Suppressor macrophage treated with lipopolysaccharide for 4 hours (primary cell): Measurements from ENCODE around the gene TRAPPC14.

ENCODE experiments used
- DNase-seq: peaks from one replicate; pipeline ENCODE4 v3.0.0-alpha.2; 2020

TRAPPC14 gene

DNA sequence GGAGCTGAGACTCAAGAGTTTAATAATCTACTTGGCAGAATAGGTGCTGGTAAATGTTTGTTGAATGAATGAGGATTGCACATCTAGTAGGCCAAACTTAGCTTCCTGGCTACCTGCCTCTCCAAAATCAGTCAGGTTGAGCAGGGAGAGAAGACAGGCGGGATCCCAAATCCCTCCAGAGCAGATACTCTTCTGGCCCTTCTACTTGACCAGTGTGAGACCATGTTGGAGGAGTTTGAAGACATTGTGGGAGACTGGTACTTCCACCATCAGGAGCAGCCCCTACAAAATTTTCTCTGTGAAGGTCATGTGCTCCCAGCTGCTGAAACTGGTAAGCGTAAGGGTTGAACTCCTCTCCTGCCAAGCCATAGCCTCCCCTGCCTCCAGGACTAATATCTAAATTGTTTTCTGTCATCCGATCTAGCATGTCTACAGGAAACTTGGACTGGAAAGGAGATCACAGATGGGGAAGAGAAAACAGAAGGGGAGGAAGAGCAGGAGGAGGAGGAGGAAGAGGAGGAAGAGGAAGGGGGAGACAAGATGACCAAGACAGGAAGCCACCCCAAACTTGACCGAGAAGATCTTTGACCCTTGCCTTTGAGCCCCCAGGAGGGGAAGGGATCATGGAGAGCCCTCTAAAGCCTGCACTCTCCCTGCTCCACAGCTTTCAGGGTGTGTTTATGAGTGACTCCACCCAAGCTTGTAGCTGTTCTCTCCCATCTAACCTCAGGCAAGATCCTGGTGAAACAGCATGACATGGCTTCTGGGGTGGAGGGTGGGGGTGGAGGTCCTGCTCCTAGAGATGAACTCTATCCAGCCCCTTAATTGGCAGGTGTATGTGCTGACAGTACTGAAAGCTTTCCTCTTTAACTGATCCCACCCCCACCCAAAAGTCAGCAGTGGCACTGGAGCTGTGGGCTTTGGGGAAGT, 34.0 kb downstream of the TRAPPC14 start:
- no peak for DNase-seq

DNA sequence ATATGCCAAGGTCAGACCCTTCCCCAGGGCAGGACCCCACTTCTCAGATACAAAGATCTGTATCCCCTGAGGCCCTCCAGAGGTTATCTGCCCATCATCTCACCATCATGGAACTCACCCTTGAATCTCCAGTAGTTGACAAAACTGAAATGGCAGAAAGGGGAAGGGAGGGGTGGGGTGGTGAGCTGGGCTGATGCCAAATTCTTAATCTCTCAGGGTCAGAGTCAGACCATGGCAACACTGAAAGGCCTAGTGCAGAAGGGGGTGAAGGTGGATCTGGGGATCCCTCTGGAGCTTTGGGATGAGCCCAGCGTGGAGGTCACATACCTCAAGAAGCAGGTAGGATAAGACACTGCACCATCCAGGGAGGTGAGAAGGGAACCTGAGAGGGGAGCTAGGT, 36.0 kb downstream of the TRAPPC14 start:
- DNase-seq, result no peak

DNA sequence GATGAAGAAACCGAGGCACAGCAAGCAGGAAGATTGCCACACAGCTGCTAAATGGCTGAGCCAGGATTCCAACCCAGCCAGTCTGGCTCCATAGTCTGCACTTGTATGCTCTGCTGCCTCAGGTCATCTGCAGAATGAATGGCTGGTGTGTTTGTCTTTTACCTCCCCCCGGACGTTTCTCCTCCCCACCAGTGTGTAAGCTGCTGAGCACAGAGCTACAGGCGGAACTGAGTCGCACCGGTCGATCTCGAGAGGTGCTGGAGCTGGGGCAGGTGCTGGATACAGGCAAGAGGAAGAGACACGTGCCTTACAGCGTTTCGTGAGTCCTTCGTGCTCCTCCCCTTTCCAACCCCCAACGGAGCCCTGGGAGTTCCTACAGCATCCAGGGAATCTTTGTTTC, 36.5 kb downstream of the TRAPPC14 start:
- no peak for DNase-seq

DNA sequence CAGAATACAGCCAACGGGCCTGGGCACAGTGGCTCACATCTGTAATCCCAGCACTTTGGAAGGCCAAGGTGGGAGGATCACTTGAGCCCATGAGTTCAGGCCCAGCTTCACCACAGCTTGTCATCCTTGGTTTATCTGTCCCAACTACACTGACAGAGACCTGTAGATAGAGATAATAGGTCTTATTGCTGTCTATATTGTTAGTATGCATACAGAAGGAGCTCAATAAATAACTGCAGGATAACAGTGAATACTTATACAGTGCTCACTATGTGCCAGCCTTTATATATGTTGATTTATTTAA, 37.8 kb downstream of the TRAPPC14 start:
- no peak for DNase-seq

DNA sequence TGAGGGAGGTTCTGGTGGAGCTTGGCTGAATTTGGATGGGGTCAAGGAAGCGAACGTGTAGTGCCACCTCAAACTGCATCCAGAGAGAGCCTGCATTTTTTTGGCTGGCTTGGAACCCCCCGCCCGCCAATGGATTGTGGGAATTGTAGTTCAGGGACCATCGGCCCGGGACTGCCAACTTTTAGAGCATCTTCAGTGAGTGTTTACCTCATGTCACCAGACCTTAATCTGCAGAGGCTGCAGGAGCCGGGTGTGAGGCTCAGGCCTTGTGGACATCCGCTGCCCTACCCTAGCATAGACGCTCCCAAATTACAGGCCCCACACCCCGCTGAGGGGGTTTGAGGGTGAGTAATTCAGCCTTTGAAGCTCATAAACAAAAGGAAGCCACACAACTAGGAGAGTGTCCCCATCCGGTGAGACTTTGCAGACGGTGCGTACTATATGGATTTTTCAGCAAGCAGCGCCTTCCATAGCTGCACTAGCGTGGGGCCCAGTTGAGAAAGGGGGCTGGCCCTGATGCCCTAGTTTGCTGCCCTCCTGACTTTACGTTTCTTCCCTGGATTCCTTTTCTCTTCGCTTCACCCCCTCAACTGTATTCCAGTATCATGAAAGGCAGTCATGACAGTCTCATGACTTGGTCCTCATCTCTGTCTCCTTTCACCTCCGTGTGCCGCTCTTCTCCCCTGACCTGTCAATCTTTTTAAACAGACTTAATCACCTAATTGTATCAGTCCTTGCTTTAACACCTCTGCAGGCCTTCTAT, 38.4 kb downstream of the TRAPPC14 start:
- DNase-seq, result peak; percentile 40

DNA sequence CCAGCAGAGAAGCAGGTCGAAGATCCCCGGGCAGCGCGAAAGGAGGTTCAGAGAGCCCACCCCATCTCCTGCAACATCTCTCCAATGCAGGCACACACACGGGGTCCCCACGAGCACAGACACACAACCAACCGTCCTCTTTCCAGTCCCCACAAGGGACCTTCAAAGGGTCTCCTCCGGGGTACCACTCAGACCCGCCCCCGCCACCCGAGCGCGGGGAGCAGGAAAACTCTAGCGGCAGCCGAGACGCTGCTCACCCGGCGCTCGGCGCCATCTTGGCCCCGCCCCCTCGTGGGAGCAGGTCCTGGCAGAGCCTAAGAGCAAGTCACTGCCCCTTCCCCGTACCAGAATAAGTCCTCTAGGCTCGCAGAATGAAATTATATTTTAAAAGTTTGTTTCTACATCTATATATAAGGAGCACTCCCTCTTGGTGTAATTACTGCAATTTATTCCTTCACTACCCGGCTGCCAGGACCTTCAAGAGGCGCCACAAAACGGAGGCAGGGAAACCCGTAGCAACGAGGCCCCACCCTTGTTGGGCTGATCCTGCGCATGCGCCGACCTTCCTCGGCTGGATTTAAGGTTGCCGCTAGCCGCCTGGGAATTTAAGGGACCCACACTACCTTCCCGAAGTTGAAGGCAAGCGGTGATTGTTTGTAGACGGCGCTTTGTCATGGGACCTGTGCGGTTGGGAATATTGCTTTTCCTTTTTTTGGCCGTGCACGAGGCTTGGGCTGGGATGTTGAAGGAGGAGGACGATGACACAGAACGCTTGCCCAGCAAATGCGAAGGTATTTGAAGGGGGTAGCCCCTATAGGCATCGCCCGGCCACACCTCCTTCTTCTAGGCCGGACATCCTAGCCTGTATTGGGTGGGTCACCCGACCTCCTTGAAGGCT, 39.2 kb downstream of the TRAPPC14 start, which contains the start of the genes CNPY4 and TAF6:
TSS of gene CNPY4 (plus strand) at position 563 of the 898 bp plus-strand sequence. CDS start at position 674, 111 bp downstream.
TSS of gene TAF6 (minus strand) at position 287 of the 898 bp plus-strand sequence. CDS start 5,149 bp downstream, outside the sequence.
- DNase-seq, result peak; percentile 97

DNA sequence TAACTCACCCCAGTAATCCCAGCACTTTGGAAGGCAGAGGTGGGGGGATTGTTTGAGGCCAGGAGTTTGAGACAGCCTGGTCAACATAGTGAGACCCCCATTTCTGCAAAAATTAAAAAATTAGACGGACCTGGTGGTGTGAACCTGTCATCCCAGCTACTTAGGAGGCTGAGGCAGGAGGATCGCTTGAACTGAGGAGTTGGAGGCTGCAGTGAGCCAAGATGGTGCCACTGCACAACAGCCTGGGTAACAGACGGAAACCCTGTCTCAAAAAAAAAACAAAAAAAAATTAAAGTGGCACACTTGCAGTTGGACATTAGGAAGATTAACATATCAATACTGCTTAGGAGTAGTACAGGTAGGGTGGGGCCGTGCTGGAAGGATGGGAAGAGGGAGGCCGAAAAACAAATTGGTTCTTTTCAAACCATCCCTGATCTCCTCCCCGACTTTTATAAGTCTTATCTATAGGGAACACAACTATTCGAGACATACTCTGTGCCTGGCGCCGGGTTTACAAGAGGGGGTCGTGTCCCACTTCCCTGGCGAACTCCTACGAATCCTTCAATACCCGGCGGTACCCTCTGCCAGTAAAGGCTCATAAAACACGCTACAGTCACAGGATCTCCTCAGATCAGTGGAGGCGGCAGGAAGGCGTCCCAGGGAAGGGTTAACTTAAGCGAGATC, 40.0 kb downstream of the TRAPPC14 start:
- no peak for DNase-seq

DNA sequence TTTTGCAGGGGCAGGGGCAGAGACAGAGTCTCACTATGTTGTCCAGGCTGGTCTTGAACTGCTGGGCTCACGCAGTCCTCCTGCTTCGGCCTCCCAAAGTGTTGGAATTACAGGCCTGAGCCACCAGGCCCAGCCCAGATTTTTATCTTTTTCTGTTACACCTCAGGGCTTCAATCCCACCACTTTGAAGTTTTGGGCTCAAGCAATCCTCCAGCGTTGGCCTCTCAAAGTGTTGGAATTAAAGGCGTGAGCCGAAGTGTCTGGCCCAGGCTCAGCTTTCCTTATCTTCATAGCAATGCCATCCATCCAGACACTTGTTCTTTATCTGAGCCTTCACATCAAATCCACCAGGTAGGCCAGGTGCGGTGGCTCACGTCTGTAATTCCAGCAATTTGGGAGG, 43.5 kb downstream of the TRAPPC14 start:
- DNase-seq, result no peak

DNA sequence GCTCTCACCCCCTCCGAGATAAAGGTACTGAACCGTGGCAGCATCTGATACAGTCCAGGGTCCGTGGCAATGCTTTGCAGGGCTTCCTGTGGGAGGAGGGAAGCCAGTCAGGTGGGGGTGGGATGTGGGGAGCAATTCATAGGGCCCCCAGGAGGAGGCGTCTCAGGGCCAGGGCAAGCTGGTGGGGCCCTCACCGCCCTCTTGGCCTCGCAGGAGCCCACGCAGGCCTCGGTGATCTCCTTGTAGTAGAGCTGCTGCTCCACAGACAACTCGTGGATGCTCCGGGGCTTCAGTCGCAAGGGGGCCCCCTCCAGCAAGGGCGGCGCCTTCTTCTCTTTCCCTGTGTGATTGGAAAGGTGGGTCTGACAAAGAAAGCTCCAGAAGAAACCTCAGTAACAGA, 46.6 kb downstream of the TRAPPC14 start:
- no peak for DNase-seq

DNA sequence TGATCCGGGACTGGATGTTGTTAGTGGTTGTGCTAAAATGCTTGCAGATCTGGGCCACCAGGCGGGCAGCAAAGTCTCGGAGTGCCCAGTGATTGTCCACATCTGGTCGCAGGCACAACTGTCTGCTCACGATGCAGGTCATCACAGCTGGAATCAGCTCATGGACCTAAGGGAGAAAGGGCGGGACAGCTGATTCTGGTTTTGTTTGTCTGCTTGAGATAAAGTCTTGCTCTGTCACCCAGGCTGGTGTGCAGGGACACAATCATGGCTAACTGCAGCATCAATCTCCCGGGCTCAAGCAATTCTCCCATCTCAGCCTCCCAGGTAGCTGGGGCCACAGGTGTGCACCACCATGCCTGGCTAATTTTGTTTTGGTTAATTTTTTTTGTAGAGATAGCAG, 47.4 kb downstream of the TRAPPC14 start:
- no peak for DNase-seq

DNA sequence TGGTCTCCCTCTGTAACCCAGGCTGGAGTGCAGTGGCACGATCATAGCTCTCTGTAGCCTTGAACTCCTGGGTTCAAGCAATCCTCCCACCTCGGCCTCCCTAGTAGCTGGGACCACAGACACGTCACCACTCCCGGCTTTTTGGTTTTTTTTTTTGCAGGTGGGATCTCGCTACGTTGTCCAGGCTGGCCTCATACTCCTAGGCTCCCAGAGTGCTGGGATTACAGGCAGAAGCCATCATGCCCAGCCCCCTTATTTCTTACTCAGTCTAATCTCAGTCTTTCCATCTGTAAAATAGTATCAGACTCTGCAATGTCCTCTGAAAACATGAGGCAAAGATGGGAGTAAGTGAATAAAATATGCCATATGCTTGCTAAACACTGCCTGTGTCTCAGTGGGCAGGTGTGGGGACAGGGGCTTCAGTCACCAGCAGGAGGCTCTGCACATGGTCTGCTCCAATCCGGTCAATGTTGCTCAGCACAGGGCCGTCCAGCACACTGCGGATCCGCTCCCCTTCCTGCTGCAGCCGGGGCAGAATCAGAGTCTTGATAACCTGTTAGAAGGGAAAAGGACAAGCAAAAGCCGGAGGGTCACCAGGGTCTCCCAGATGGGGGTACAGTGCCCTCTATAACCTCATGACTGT, 48.9 kb downstream of the TRAPPC14 start:
- no peak for DNase-seq

DNA sequence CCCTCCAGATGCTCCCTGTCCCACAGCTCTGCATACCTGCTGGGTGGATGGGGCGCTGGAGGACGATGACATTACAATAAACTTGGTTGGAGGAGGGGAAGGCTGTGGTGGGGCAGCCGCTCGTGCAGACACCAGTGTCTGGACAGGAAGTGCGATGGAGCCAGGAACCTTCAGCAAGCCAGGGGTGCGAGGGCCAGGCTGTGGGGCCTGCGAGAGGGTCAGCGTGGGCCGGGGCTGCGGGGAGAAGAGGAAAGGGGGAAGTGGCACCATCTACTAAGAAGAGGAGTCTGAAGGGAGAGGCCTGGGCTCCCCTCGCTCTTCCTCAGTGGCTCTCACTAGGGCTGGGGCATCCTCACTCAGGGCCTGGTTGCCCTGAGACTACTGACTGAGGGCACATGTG, 50.6 kb downstream of the TRAPPC14 start:
- DNase-seq, result no peak

DNA sequence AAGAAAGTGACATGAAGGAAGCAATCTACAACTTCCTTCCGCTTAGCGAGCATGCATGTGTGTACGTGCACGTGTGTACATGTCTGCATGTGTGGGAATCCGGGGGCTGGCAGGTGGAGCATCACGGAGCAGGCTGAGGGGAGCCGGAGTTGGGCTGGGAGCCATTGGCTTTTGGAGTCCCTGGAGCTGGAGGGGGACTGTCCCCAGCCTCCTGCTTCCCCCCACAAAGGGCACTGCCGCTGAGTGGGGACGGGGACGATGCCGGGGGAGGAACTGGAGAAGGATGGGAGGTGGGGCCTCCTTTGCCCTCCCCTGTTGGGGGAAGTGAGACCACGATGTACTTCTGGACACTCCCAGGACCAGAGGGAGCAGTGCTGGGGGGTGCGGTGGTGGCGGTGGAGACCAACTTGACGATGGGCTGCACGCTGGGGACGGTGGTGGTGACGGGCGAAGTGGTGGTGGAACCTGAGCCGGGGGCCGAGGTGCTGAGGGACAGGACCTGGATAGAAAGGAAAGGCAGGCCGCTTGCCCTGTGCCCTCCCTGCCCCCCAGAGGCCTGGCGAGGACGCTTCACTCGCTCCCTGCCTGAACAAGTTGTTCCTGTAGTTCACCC, 51.3 kb downstream of the TRAPPC14 start:
- DNase-seq, result no peak

DNA sequence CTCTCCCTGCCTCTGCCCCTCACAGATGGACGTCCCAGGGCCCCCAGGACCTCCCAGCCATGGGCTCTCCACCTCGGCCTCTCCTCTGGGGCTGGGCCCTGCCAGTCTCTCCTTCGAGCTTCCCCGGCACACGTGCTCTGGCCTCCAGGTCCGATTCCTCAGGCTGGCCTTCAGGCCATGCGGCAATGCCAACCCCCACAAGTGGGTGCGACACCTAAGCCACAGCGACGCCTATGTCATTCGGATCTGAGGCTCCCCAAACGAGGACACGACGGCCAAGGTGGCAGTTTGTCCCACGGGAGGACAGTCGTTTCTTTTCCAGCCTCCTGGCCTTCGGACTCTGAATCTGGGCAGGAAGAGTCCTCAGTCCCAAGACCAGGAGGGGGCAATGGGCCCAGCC, 51.9 kb downstream of the TRAPPC14 start:
- DNase-seq, result no peak

DNA sequence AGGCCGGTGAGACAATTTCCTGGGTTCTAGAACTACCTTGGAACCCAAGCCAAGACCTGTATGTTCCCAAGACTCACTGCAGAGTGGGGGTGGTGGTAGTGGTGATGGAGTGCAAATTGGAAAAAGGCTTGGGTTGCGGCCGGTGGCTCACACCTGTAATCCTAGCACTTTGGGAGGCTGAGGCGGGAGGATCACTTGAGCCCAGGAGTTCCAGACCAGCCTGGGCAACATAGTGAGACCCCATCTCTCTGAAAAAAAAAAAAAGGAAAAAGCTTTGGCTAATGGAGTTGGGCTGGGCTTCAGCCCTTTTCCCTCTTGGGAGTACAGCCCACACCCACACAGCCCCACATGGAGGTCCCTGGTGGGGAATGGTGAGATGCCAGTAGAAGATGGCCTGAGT, 53.0 kb downstream of the TRAPPC14 start:
- DNase-seq, result no peak
